NT2/D1 (cell line): ENCODE data around the gene RNASEH2A.

Experiments used
- SUZ12 ChIP-seq: IDR thresholded peaks from 2 replicates; pipeline ENCODE4 v1.6.1; 2011; ENCODE audit not compliant: insufficient read length, insufficient read depth; ENCODE audit errors: extremely low read depth
- YY1 ChIP-seq: IDR thresholded peaks from 2 replicates; pipeline ENCODE4 v1.6.1; 2011; ENCODE audit not compliant: insufficient read length, insufficient read depth
- ZNF274 ChIP-seq: IDR thresholded peaks from 2 replicates; pipeline ENCODE4 v1.6.1; 2011; ENCODE audit warnings: mild to moderate bottlenecking, low read depth, low read length

DNA sequence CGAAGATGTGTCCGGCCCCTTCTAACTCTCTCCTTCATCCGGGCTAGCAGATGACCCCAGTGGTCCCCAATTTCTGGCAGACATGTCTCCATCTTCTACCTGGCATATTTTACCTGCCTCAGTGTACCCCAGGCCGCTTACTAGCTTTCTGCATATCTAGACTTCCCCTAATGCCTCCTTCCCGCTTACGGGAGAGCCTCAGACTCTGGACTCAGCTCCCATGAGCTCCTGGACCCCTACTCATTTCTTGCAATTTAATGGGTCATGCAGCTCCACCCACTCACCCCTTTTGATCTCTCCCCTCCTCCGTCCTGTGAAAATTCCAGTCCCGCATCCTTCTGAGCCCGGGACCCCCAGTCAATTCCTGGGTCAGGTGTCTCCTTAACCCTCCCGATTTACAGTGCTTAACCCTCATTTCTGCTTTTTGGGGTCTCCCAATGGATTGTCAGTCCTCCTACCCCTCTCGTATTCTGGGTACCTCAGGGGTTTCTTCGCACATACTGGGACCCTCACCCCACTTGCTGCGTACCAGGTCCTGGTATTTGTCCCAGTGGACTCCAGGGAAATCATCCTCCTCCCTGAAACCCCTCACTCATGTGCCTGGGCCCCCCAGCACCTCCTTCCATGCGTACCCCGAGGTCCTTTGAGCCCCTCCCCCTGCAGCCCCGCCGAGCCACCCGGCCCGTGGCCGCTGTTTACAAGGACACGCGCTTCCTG is 15.6 kb upstream of the RNASEH2A start:
- no peak for TF ChIP-seq YY1
- TF ChIP-seq ZNF274: no peak
- TF ChIP-seq SUZ12: no peak
